Measurements from ENCODE around the gene DTNBP1. TPM values are rescaled to one million over a fixed set of nuclear protein-coding genes. Genes with fewer than 3 reads are reported as not detected.

Gene DTNBP1
- total and polyA plus RNA-seq, 2 of the 4 experiments (the other 2 are of a cell fraction): 4.8 to 18.7 TPM

GRCh38 chr6:15630202-15630601 is 32.6 kb downstream of the DTNBP1 start:
- ChIA-PET POLR2A (ENCODE audit: unreplicated experiment) (interaction anchor here (0.6 kb wide), 1 partner anchor 229 kb away, joined by 3 read pairs; no protein-coding TSS in a partner anchor), CTCF (no interaction called here)
- Histone ChIP-seq H3K36me3 (ENCODE audit: control insufficient read depth, insufficient read depth, low read length) (no peaks in the 10 kb centered on the region; the same call in 1 of the 2 replicates), H4K5ac (ENCODE audit: low read depth, low read length) (no peak overlapping the region), H3K56ac (ENCODE audit: extremely low read depth, insufficient read depth, low read length) (no peak overlapping the region), H2BK15ac (ENCODE audit: low read depth, low read length) (no peak overlapping the region), H3K4me1 (ENCODE audit: control insufficient read depth, insufficient read depth, low read length) (peaks cover 5% of the 10 kb centered on the region), H4K8ac (ENCODE audit: low read depth in 2 of 2, low read length in 2 of 2) (no peak overlapping the region), H2BK120ac (ENCODE audit: low read depth, low read length) (no peak overlapping the region), H4K20me1 (ENCODE audit: insufficient read depth, low read length) (peaks cover 7% of the 10 kb centered on the region; the same call in 1 of the 2 replicates), H4K91ac (ENCODE audit: insufficient read depth, low read depth, low read length) (no peak overlapping the region), H3K23ac (ENCODE audit: low read depth, low read length) (no peak overlapping the region), H3K9me1 (ENCODE audit: insufficient read depth, low read length) (no peaks in the 10 kb centered on the region), H3K9me3 (ENCODE audit: control insufficient read depth, insufficient read depth, low read length) (no peaks in the 10 kb centered on the region), H3K79me1 (ENCODE audit: low read depth in 1 of 2, low read length in 2 of 2) (peaks cover 0 to 3% of the 10 kb centered on the region in 2 experiments; a peak in 1 of 4 replicates), H2BK20ac (ENCODE audit: low read depth, low read length) (no peak overlapping the region), H3K4me3 (ENCODE audit: insufficient read depth, low read depth, low read length) (no peak overlapping the region), H3K27ac (ENCODE audit: insufficient read depth, low read length) (no peak overlapping the region), H3K4ac (ENCODE audit: low read depth, low read length) (no peak overlapping the region), H3K4me2 (ENCODE audit: low read depth, low read length) (no peak overlapping the region), H3K14ac (replicated peaks; ENCODE audit: low read depth, low read length) (no peak overlapping the region), H2AK9ac (replicated peaks; ENCODE audit: low read depth, low read length, poor library complexity) (no peak overlapping the region), H2BK5ac (ENCODE audit: low read depth, low read length, poor library complexity, severe bottlenecking) (no peak overlapping the region), H3K18ac (ENCODE audit: low read depth, low read length) (no peak overlapping the region), H2AK5ac (ENCODE audit: low read depth, low read length) (no peak overlapping the region), H2AFZ (replicated peaks; ENCODE audit: low read length, poor library complexity) (no peak overlapping the region), H3K27me3 (ENCODE audit: control insufficient read depth, insufficient read depth, low read length) (no peaks in the 10 kb centered on the region), H3K9ac (ENCODE audit: low read depth, low read length) (no peak overlapping the region)
- no TSS peak for BruUV-seq (replicated peaks)
- DNase-seq (no peak), ATAC-seq (ENCODE audit: low read depth) (no peak)
- no CpG with 5 or more reads among the region's 1 CpG for WGBS, 2 experiments (ENCODE audit: extremely low coverage in 2 of 2, insufficient read length in 1 of 2)
- in situ Hi-C loops (cut with MboI; ENCODE audit: low sequenced_read_pairs) (no loop called here), dilution Hi-C loops (cut with HindIII; ENCODE audit: low sequenced_read_pairs, unreplicated experiment) (no loop called here), intact Hi-C loops (cut with micrococcal nuclease) (no loop called here)
- TF ChIP-seq CEBPB (IDR thresholded peaks at IDR 0.05; ENCODE audit: low read depth, low read length): peak; percentile 60; the same call in 1 of the 2 replicates
- TF ChIP-seq RAD21 (IDR thresholded peaks at IDR 0.05; ENCODE audit: low read length): no peak
